H1 (cell line): ENCODE results near the gene CCL1. TPM values are rescaled to one million over a fixed set of nuclear protein-coding genes. Genes with fewer than 3 reads are reported as not detected.

ENCODE experiments used
- CTCF ChIA-PET: fragments of 300-600 bp; sonication (Branson Sonifier 250); formaldehyde crosslinking; loops from one replicate; lab custom pipeline; 2021; ENCODE audit not compliant: partially characterized antibody; lab: Charles Lee
- POLR2A ChIA-PET: fragments of 300-600 bp; sonication (Branson Sonifier 250); formaldehyde crosslinking; loops from one replicate; lab custom pipeline; 2021; ENCODE audit warnings: inconsistent platforms; ENCODE audit not compliant: partially characterized antibody; lab: Charles Lee
- DNase-seq, 2 experiments: peaks; one replicate each; pipeline versions ENCODE4 v3.0.0 to v3.0.0-alpha.2; 2010 to 2022; ENCODE audit warnings: low spot score in 2 of 2, low read depth in 1 of 2, mixed read lengths in 1 of 2
- FAIRE-seq: peaks from 2 replicates; lab custom pipeline; 2011; peaks lifted over from hg19 to GRCh38; lab: Jason Lieb, UNC
- H2AFZ ChIP-seq: 2 replicates; pipeline ENCODE4 v1.8.1; 2012; ENCODE audit warnings: low read length, inconsistent platforms
- H2AK5ac ChIP-seq: 2 replicates; pipeline ENCODE4 v1.6.1; 2013; ENCODE audit warnings: low read depth, low read length
- H2BK120ac ChIP-seq: replicated peaks from 2 replicates; pipeline ENCODE3; 2013; ENCODE audit warnings: low read depth, low read length, inconsistent platforms
- H2BK12ac ChIP-seq: 2 replicates; pipeline ENCODE4 v1.6.1; 2013; ENCODE audit warnings: low read depth, low read length
- H2BK15ac ChIP-seq: 2 replicates; pipeline ENCODE4 v1.6.1; 2013; ENCODE audit warnings: low read length
- H2BK20ac ChIP-seq: 2 replicates; pipeline ENCODE4 v1.6.1; 2013; ENCODE audit warnings: low read length
- H2BK5ac ChIP-seq: 2 replicates; pipeline ENCODE4 v1.6.1; 2013; ENCODE audit warnings: low read depth, low read length
- H3K14ac ChIP-seq: 2 replicates; pipeline ENCODE4 v1.6.1; 2013; ENCODE audit warnings: inconsistent platforms; ENCODE audit not compliant: insufficient read length
- H3K18ac ChIP-seq: 2 replicates; pipeline ENCODE4 v1.6.1; 2013; ENCODE audit warnings: low read length; ENCODE audit errors: extremely low read depth
- H3K23ac ChIP-seq: 2 replicates; pipeline ENCODE4 v1.6.1; 2013; ENCODE audit warnings: inconsistent platforms; ENCODE audit not compliant: insufficient read length
- H3K23me2 ChIP-seq: 2 replicates; pipeline ENCODE4 v1.6.1; 2013; ENCODE audit warnings: low read depth, low read length
- H3K27ac ChIP-seq: 2 replicates; pipeline ENCODE4 v1.6.1; 2011; ENCODE audit warnings: low read depth, low read length, inconsistent platforms
- H3K27me3 ChIP-seq, 4 experiments: replicated peaks in 1 of 4; 1 replicate in 1 of 4; 2 replicates in 3 of 4; pipeline versions ENCODE4 v1.6.1 to v1.8.1; 2011 to 2013; ENCODE audit warnings: low read length in 3 of 4, mild to moderate bottlenecking in 3 of 4, inconsistent platforms in 2 of 4, mixed read lengths in 2 of 4, moderate library complexity in 1 of 4; ENCODE audit not compliant: control insufficient read depth in 3 of 4, insufficient read depth in 3 of 4; ENCODE audit errors: extremely low read depth in 1 of 4
- H3K36me3 ChIP-seq, 4 experiments: 2 replicates each; pipeline versions ENCODE4 v1.6.1 to v1.8.1; 2011 to 2013; ENCODE audit warnings: mild to moderate bottlenecking in 4 of 4, low read length in 3 of 4, moderate library complexity in 2 of 4, control low read depth in 1 of 4, inconsistent platforms in 1 of 4; ENCODE audit not compliant: insufficient read depth in 4 of 4, control insufficient read depth in 2 of 4
- H3K4ac ChIP-seq: replicated peaks from 2 replicates; pipeline ENCODE3; 2013; ENCODE audit warnings: low read length, low read depth, mixed read lengths, inconsistent platforms; ENCODE audit not compliant: insufficient read length
- H3K4me1 ChIP-seq, 4 experiments: replicated peaks in 1 of 4; 1 replicate in 1 of 4; 2 replicates in 3 of 4; pipeline versions ENCODE4 v1.6.1 to v1.8.1; 2011 to 2013; ENCODE audit warnings: low read length in 3 of 4, inconsistent platforms in 2 of 4, mixed read lengths in 1 of 4; ENCODE audit not compliant: insufficient read depth in 4 of 4, control insufficient read depth in 3 of 4
- H3K4me2 ChIP-seq, 2 experiments: 2 replicates each; pipeline versions ENCODE4 v1.6.1 to v1.8.1; 2011 to 2013; ENCODE audit warnings: low read depth in 2 of 2, low read length in 2 of 2, control low read depth in 1 of 2, inconsistent platforms in 1 of 2, mild to moderate bottlenecking in 1 of 2; ENCODE audit not compliant: insufficient read depth in 1 of 2
- H3K4me3 ChIP-seq, 4 experiments: fragments of 200-600, 300-600 bp in 1 of 4; sonication (generic), shearing (Covaris generic), sonication (Bioruptor Twin) in 1 of 4; 2 replicates each; pipeline versions ENCODE4 v1.5.1 to v1.8.1; 2011 to 2016; ENCODE audit warnings: low read length in 4 of 4, low read depth in 3 of 4, control low read depth in 2 of 4, inconsistent platforms in 2 of 4, mild to moderate bottlenecking in 2 of 4, mixed read lengths in 1 of 4, moderate library complexity in 1 of 4; ENCODE audit not compliant: insufficient read depth in 2 of 4; ENCODE audit errors: extremely low read depth in 1 of 4
- H3K56ac ChIP-seq: replicated peaks from 2 replicates; pipeline ENCODE3; 2013; ENCODE audit warnings: low read depth, mild to moderate bottlenecking, mixed read lengths, low read length, inconsistent platforms; ENCODE audit not compliant: insufficient read length
- H3K79me1 ChIP-seq: 2 replicates; pipeline ENCODE4 v1.6.1; 2013; ENCODE audit warnings: low read depth, low read length, control low read depth
- H3K79me2 ChIP-seq, 2 experiments: 2 replicates each; pipeline versions ENCODE4 v1.6.1 to v1.8.1; 2012 to 2013; ENCODE audit warnings: low read length in 2 of 2, mild to moderate bottlenecking in 2 of 2, inconsistent platforms in 1 of 2; ENCODE audit not compliant: insufficient read depth in 2 of 2, control insufficient read depth in 1 of 2
- H3K9ac ChIP-seq, 4 experiments: replicated peaks in 1 of 4; 1 replicate in 1 of 4; 2 replicates in 3 of 4; pipeline versions ENCODE4 v1.6.1 to v1.8.1; 2011 to 2013; ENCODE audit warnings: low read depth in 3 of 4, low read length in 3 of 4, control low read depth in 2 of 4, mild to moderate bottlenecking in 2 of 4, moderate library complexity in 2 of 4, inconsistent platforms in 1 of 4; ENCODE audit errors: extremely low read depth in 1 of 4
- H3K9me3 ChIP-seq, 2 experiments: 2 replicates each; pipeline versions ENCODE4 v1.6.1 to v1.8.1; 2012 to 2013; ENCODE audit warnings: mild to moderate bottlenecking in 2 of 2, moderate library complexity in 2 of 2, control low read depth in 1 of 2, inconsistent platforms in 1 of 2, low read depth in 1 of 2, low read length in 1 of 2, mixed read lengths in 1 of 2; ENCODE audit not compliant: insufficient read depth in 2 of 2
- H4K20me1 ChIP-seq, 2 experiments: replicated peaks in 1 of 2; 2 replicates each; pipeline versions ENCODE3 to v1.8.1; 2011 to 2013; ENCODE audit warnings: inconsistent platforms in 2 of 2, low read length in 2 of 2, mild to moderate bottlenecking in 1 of 2; ENCODE audit not compliant: insufficient read depth in 2 of 2, control insufficient read depth in 1 of 2
- H4K5ac ChIP-seq: 2 replicates; pipeline ENCODE4 v1.6.1; 2013; ENCODE audit warnings: low read length, low read depth, mixed read lengths, inconsistent platforms; ENCODE audit not compliant: insufficient read length
- H4K8ac ChIP-seq: 2 replicates; pipeline ENCODE4 v1.8.0; 2013; ENCODE audit warnings: mild to moderate bottlenecking, moderate library complexity, low read length, inconsistent platforms; ENCODE audit not compliant: insufficient read depth; ENCODE audit errors: extremely low read depth
- H4K91ac ChIP-seq: replicated peaks from 2 replicates; pipeline ENCODE3; 2013; ENCODE audit warnings: low read length, mixed read lengths, inconsistent platforms; ENCODE audit not compliant: insufficient read length
- BRCA1 ChIP-seq: IDR thresholded peaks from 2 replicates; pipeline ENCODE4 v1.6.1; 2012; ENCODE audit warnings: low read depth, low read length, improper control_type of control experiment
- CREB1 ChIP-seq: IDR thresholded peaks from 2 replicates; pipeline ENCODE4 v1.6.1; 2012; ENCODE audit warnings: inconsistent platforms
- EP300 ChIP-seq, 2 experiments: IDR thresholded peaks; 1 replicate in 1 of 2; 2 replicates in 1 of 2; pipeline ENCODE4 v1.6.1; 2011 to 2012; ENCODE audit warnings: low read depth in 2 of 2, low read length in 2 of 2, mild to moderate bottlenecking in 2 of 2, borderline replicate concordance in 1 of 2, inconsistent platforms in 1 of 2, moderate library complexity in 1 of 2
- KDM1A ChIP-seq: fragments of 200-600, 300-600 bp; sonication (generic); IDR thresholded peaks from 2 replicates; pipeline ENCODE4 v1.7.1; 2016; ENCODE audit warnings: mild to moderate bottlenecking, low read length, borderline replicate concordance
- NRF1 ChIP-seq: IDR thresholded peaks from 2 replicates; pipeline ENCODE4 v1.6.1; 2011; ENCODE audit warnings: mild to moderate bottlenecking, low read depth, low read length, improper control_type of control experiment
- PHF8 ChIP-seq: fragments of 200-600 bp; sonication (generic); conservative IDR thresholded peaks from 2 replicates; pipeline ENCODE4 v1.7.1; 2012; ENCODE audit warnings: low read depth, mild to moderate bottlenecking, inconsistent platforms, low read length, moderate library complexity
- TBP ChIP-seq: IDR thresholded peaks from 2 replicates; pipeline ENCODE4 v1.6.1; 2011; ENCODE audit warnings: low read depth, low read length, improper control_type of control experiment
- USF2 ChIP-seq: IDR thresholded peaks from 2 replicates; pipeline ENCODE4 v1.6.1; 2011; ENCODE audit warnings: low read length, improper control_type of control experiment
- polyA plus RNA-seq, 7 experiments: library from polyadenylated mRNA; depleted of rRNA in 3 of 7; stranded (reverse) in 5 of 7; unstranded in 2 of 7; fragments of >200 nt in 5 of 7; fragments of 200-250 nt in 2 of 7; gene quantifications; 1 replicate in 5 of 7; 2 replicates in 1 of 7; 4 replicates in 1 of 7; pipeline versions ENCODE4 v1.2.1 to v1.2.3, GENCODE V29; 2011 to 2013; ENCODE audit warnings: missing spikeins in 2 of 7, mixed read lengths in 2 of 7
- total RNA-seq: library from RNA; stranded (reverse); fragmentation: NEBNext Ultra II Directional; extraction: Animal tissue kit (Norgen Biotek cat#: 25700); gene quantifications from 2 replicates; pipeline ENCODE4 v1.2.1, GENCODE V29; 2021
- TF ChIP-seq, protein P1 (sequence below): IDR thresholded peaks from 2 replicates; pipeline ENCODE4 v1.6.1; 2011; ENCODE audit warnings: low read depth, mild to moderate bottlenecking, low read length; ENCODE audit not compliant: insufficient read depth
- TF ChIP-seq, protein P2 (sequence below): IDR thresholded peaks from 2 replicates; pipeline ENCODE4 v1.6.1; 2012; ENCODE audit warnings: low read length, inconsistent platforms
- TF ChIP-seq, protein P3 (sequence below): IDR thresholded peaks from 2 replicates; pipeline ENCODE4 v1.6.1; 2012; ENCODE audit warnings: inconsistent platforms

Gene CCL1
- total and polyA plus RNA-seq, 2 of the 8 experiments (the other 6 are each of a cell fraction or from before 2014, with no cell fraction given): not detected

GRCh38 chr17:34352191-34352590, 10.8 kb downstream of the CCL1 start:
- peaks cover 0 to 3% (median 0%) of the 10 kb centered on the region in 4 experiments; a peak in 1 of 7 replicates for H3K4me1 ChIP-seq
- no peak overlapping the region for H2BK5ac ChIP-seq
- no peak overlapping the region for H2AFZ ChIP-seq
- H3K79me1 ChIP-seq: no peaks in the 10 kb centered on the region
- H3K14ac ChIP-seq: no peak overlapping the region
- no peaks in the 10 kb centered on the region for H4K20me1 ChIP-seq
- H3K23ac ChIP-seq: no peak overlapping the region
- H3K4me2 ChIP-seq: no peak overlapping the region
- no peak overlapping the region for H2BK120ac ChIP-seq
- ChIA-PET CTCF (interaction anchor here (0.6 to 15.7 kb wide), 3 partner anchors 9 to 150 kb away, joined by 3 to 442 read pairs (median 16); no protein-coding TSS in a partner anchor), POLR2A (no interaction called here)
- H4K5ac ChIP-seq: no peak overlapping the region
- no peak overlapping the region for H3K4me3 ChIP-seq
- no peaks in the 10 kb centered on the region for H3K23me2 ChIP-seq
- no peak for DNase-seq
- H2BK12ac ChIP-seq: no peak overlapping the region
- H3K56ac ChIP-seq: no peak overlapping the region
- H2AK5ac ChIP-seq: no peak overlapping the region
- no peak overlapping the region for H2BK15ac ChIP-seq
- no peak overlapping the region for H3K4ac ChIP-seq
- H2BK20ac ChIP-seq: no peak overlapping the region
- H4K91ac ChIP-seq: no peak overlapping the region
- FAIRE-seq: no peak
- no peaks in the 10 kb centered on the region for H3K27me3 ChIP-seq
- H3K79me2 ChIP-seq: no peaks in the 10 kb centered on the region
- H3K9ac ChIP-seq: no peak overlapping the region
- H3K27ac ChIP-seq: no peak overlapping the region
- no peak overlapping the region for H4K8ac ChIP-seq
- no peak overlapping the region for H3K18ac ChIP-seq
- H3K9me3 ChIP-seq: no peaks in the 10 kb centered on the region
- H3K36me3 ChIP-seq: no peaks in the 10 kb centered on the region
- TF ChIP-seq TBP: no peak
- TF ChIP-seq USF2: no peak
- TF ChIP-seq PHF8: no peak
- TF ChIP-seq NRF1: no peak
- TF ChIP-seq, protein P1, sequence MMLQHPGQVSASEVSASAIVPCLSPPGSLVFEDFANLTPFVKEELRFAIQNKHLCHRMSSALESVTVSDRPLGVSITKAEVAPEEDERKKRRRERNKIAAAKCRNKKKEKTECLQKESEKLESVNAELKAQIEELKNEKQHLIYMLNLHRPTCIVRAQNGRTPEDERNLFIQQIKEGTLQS: no peak
- TF ChIP-seq EP300 (IDR thresholded peaks at IDR 0.05; ENCODE audit: borderline replicate concordance in 1 of 2, low read depth in 2 of 2, low read length in 2 of 2): no peak
- TF ChIP-seq BRCA1: no peak
- TF ChIP-seq, protein P2, sequence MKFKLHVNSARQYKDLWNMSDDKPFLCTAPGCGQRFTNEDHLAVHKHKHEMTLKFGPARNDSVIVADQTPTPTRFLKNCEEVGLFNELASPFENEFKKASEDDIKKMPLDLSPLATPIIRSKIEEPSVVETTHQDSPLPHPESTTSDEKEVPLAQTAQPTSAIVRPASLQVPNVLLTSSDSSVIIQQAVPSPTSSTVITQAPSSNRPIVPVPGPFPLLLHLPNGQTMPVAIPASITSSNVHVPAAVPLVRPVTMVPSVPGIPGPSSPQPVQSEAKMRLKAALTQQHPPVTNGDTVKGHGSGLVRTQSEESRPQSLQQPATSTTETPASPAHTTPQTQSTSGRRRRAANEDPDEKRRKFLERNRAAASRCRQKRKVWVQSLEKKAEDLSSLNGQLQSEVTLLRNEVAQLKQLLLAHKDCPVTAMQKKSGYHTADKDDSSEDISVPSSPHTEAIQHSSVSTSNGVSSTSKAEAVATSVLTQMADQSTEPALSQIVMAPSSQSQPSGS: no peak
- no peak for TF ChIP-seq CREB1
- TF ChIP-seq, protein P3, sequence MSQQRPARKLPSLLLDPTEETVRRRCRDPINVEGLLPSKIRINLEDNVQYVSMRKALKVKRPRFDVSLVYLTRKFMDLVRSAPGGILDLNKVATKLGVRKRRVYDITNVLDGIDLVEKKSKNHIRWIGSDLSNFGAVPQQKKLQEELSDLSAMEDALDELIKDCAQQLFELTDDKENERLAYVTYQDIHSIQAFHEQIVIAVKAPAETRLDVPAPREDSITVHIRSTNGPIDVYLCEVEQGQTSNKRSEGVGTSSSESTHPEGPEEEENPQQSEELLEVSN: no peak
- TF ChIP-seq KDM1A: no peak
